ENCODE measurements around the gene NUCB1. TPM values are rescaled to one million over a fixed set of nuclear protein-coding genes. Genes with fewer than 3 reads are reported as not detected.

NUCB1 gene
- total and polyA plus RNA-seq, 9 of the 15 experiments (the other 6 are each of a cell fraction or from before 2014, with no cell fraction given) = 3.1 to 153 (median 71.7) TPM

DNA sequence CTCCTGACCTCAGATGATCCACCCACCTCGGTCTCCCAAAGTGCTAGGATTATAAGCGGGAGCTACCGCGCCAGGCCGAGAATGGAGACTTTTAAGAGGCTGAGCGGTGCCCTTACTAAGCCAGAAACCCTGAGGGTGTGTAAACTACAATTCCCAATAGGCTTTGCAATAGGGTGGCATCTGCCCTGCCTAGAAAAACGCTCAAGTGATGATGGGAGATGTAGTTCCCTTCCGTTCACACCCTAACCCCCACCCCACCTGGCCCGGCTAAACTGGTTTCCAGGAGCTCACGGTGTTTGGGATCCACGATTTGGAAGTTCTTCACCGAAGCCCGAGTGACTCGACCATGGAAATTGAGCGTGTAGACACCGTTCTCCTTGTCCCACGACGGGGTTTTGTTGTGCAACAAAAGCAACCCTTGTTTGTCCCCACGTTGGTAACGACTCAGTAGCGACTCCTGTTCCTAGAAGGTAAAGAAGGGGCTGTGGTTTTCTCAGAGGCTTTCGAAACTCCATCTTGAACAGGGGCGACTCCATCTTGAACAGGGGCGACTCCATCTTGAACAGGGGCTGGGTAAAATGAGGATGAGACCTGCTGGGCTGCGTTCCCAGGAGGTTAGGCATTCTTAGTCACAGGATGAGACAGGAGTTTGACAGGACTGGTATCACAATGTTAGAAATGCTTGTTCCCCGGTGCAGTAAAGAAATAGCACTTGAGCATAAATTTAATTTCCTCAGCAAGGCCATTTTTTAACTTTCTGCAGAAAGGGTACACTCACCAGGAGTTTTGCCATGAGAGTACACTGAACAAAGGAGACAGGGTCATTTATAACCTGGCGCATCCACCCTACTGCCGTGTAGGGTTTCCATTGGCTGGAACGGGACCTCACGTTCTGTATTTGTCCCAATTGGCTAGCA lies 18.1 kb upstream of the NUCB1 start (continued):
- TF ChIP-seq, protein P1, sequence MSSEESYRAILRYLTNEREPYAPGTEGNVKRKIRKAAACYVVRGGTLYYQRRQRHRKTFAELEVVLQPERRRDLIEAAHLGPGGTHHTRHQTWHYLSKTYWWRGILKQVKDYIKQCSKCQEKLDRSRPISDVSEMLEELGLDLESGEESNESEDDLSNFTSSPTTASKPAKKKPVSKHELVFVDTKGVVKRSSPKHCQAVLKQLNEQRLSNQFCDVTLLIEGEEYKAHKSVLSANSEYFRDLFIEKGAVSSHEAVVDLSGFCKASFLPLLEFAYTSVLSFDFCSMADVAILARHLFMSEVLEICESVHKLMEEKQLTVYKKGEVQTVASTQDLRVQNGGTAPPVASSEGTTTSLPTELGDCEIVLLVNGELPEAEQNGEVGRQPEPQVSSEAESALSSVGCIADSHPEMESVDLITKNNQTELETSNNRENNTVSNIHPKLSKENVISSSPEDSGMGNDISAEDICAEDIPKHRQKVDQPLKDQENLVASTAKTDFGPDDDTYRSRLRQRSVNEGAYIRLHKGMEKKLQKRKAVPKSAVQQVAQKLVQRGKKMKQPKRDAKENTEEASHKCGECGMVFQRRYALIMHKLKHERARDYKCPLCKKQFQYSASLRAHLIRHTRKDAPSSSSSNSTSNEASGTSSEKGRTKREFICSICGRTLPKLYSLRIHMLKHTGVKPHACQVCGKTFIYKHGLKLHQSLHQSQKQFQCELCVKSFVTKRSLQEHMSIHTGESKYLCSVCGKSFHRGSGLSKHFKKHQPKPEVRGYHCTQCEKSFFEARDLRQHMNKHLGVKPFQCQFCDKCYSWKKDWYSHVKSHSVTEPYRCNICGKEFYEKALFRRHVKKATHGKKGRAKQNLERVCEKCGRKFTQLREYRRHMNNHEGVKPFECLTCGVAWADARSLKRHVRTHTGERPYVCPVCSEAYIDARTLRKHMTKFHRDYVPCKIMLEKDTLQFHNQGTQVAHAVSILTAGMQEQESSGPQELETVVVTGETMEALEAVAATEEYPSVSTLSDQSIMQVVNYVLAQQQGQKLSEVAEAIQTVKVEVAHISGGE (CRISPR knock-in tag; IDR thresholded peaks at IDR 0.05) = peak in 1 of 3 experiments; percentile 60; a peak in 1 of 6 replicates
- TF ChIP-seq SIX5 (IDR thresholded peaks at IDR 0.05; ENCODE audit: borderline replicate concordance in 1 of 2, insufficient read depth in 1 of 2, low read depth in 1 of 2, low read length in 2 of 2) (peak; percentile 91 to 94), NFXL1 (CRISPR knock-in tag; IDR thresholded peaks at IDR 0.05) (peak; percentile 77; the same call in 1 of the 2 replicates), ZNF589 (CRISPR knock-in tag; IDR thresholded peaks at IDR 0.05; ENCODE audit: low read depth) (peak; percentile 91), MEF2D (tag; conservative IDR thresholded peaks at IDR 0.05; ENCODE audit: low read depth) (peak; percentile 94), SMARCC2 (IDR thresholded peaks at IDR 0.05; ENCODE audit: low read depth) (no peak), KLF10 (CRISPR knock-in tag; IDR thresholded peaks at IDR 0.05) (peak; percentile 32; the same call in 1 of the 2 replicates), ZNF143 (CRISPR knock-in tag; IDR thresholded peaks at IDR 0.05) (peak; percentile 97), HCFC1 (IDR thresholded peaks at IDR 0.05; ENCODE audit: low read depth, low read length) (peak; percentile 97), HMG20B (CRISPR knock-in tag; IDR thresholded peaks at IDR 0.05) (no peak), ZNF197 (CRISPR knock-in tag; IDR thresholded peaks at IDR 0.05; ENCODE audit: low read depth) (0 out of 2 replicates have a peak, but pooled peaks have one; percentile 62), ZNF41 (CRISPR knock-in tag; conservative IDR thresholded peaks at IDR 0.05) (peak; percentile 90), ZNF134 (CRISPR knock-in tag; conservative IDR thresholded peaks at IDR 0.05) (peak; percentile 71), NONO (IDR thresholded peaks at IDR 0.05; ENCODE audit: low read depth in 2 of 2, low read length in 1 of 2) (no peak), HSF4 (CRISPR knock-in tag; IDR thresholded peaks at IDR 0.05; ENCODE audit: borderline replicate concordance) (peak; percentile 95), RBBP5 (IDR thresholded peaks at IDR 0.05; ENCODE audit: borderline replicate concordance, insufficient read depth, low read length, poor library complexity, severe bottlenecking) (no peak), KLF13 (tag; IDR thresholded peaks at IDR 0.05; ENCODE audit: borderline replicate concordance, low read depth) (peak; percentile 80; the same call in 1 of the 2 replicates), ZNF583 (CRISPR knock-in tag; IDR thresholded peaks at IDR 0.05) (peak; percentile 95), TRIM24 (IDR thresholded peaks at IDR 0.05) (0 out of 4 replicates have a peak, but pooled peaks have one; percentile 21 to 24)
- TF ChIP-seq, protein P2, sequence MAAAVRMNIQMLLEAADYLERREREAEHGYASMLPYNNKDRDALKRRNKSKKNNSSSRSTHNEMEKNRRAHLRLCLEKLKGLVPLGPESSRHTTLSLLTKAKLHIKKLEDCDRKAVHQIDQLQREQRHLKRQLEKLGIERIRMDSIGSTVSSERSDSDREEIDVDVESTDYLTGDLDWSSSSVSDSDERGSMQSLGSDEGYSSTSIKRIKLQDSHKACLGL (CRISPR knock-in tag; IDR thresholded peaks at IDR 0.05; ENCODE audit: borderline replicate concordance, poor library complexity, severe bottlenecking) = peak; percentile 66
- TF ChIP-seq, protein P3, sequence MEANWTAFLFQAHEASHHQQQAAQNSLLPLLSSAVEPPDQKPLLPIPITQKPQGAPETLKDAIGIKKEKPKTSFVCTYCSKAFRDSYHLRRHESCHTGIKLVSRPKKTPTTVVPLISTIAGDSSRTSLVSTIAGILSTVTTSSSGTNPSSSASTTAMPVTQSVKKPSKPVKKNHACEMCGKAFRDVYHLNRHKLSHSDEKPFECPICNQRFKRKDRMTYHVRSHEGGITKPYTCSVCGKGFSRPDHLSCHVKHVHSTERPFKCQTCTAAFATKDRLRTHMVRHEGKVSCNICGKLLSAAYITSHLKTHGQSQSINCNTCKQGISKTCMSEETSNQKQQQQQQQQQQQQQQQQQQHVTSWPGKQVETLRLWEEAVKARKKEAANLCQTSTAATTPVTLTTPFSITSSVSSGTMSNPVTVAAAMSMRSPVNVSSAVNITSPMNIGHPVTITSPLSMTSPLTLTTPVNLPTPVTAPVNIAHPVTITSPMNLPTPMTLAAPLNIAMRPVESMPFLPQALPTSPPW (CRISPR knock-in tag; IDR thresholded peaks at IDR 0.05) = peak; percentile 42; the same call in 1 of the 2 replicates
